DND-41 (cell line): ENCODE data around the gene ZCCHC24.

Experiments
- CTCF ChIP-seq: IDR thresholded peaks from 2 replicates; pipeline ENCODE4 v1.5.1; 2012; ENCODE audit warnings: borderline replicate concordance, low read length, moderate library complexity, mild to moderate bottlenecking; ENCODE audit not compliant: poor library complexity, severe bottlenecking; ENCODE audit errors: extremely low read depth
- EZH2 ChIP-seq: IDR thresholded peaks from 3 replicates; pipeline ENCODE4 v1.6.1; 2012; ENCODE audit warnings: borderline replicate concordance, low read depth, mild to moderate bottlenecking, moderate library complexity, low read length, inconsistent platforms; ENCODE audit not compliant: severe bottlenecking

GRCh38 chr10:79491143-79491835 lies 45.9 kb upstream of the ZCCHC24 start:
- peak; percentile 14 for TF ChIP-seq CTCF
- no peak for TF ChIP-seq EZH2
